Left ventricle myocardium inferior (tissue), 1 donor: ENCODE results near the gene LYPD3. TPM values are rescaled to one million over a fixed set of nuclear protein-coding genes. Genes with fewer than 3 reads are reported as not detected.

Experiments used
- DNase-seq: peaks from one replicate; pipeline ENCODE4 v3.0.0-alpha.2; 2020
- H3K27ac ChIP-seq: fragments of 200-600 bp; replicated peaks from 2 replicates; pipeline ENCODE4 v1.8.0; 2021
- H3K27me3 ChIP-seq: fragments of 200-600 bp; 2 replicates; pipeline ENCODE4 v1.8.0; 2021; ENCODE audit warnings: low read depth
- H3K36me3 ChIP-seq: fragments of 200-600 bp; 2 replicates; pipeline ENCODE4 v1.8.0; 2021
- H3K4me1 ChIP-seq: fragments of 200-600 bp; 2 replicates; pipeline ENCODE4 v1.8.0; 2021
- H3K4me3 ChIP-seq: fragments of 200-600 bp; 2 replicates; pipeline ENCODE4 v1.8.0; 2021; ENCODE audit warnings: mild to moderate bottlenecking, moderate library complexity
- H3K9me3 ChIP-seq: fragments of 200-600 bp; replicated peaks from 2 replicates; pipeline ENCODE4 v1.8.0; 2021
- intact Hi-C: fragments of 100-400 bp; cut with micrococcal nuclease; formaldehyde crosslinking; loops from one replicate; pipeline ENCODE4 v1.11.0; 2022
- total RNA-seq: library from RNA; stranded (reverse); fragmentation: NEBNext Ultra II Directional; extraction: Animal tissue kit (Norgen Biotek cat#: 25700); gene quantifications from one replicate; pipeline ENCODE4 v1.2.1, GENCODE V29; 2021
- TF ChIP-seq, protein P1 (sequence below): fragments of 200-600 bp; IDR thresholded peaks from 2 replicates; pipeline ENCODE4 v1.8.0; 2021; ENCODE audit warnings: antibody characterized with exemption, mild to moderate bottlenecking, borderline replicate concordance
- donor health status: DM: no; HTN: yes; CAD: no; lungs with severe emphysema.

The LYPD3 gene
- total RNA-seq, 1 donor from 2014 or later: 0.38 TPM

- Histone ChIP-seq H3K36me3 (no peaks in the 10 kb centered on the region), H3K27me3 (no peaks in the 10 kb centered on the region), H3K4me3 (no peak overlapping the region), H3K4me1 (no peaks in the 10 kb centered on the region), H3K9me3 (no peaks in the 10 kb centered on the region), H3K27ac (no peak overlapping the region)
- DNase-seq: no peak
- TF ChIP-seq, protein P1, sequence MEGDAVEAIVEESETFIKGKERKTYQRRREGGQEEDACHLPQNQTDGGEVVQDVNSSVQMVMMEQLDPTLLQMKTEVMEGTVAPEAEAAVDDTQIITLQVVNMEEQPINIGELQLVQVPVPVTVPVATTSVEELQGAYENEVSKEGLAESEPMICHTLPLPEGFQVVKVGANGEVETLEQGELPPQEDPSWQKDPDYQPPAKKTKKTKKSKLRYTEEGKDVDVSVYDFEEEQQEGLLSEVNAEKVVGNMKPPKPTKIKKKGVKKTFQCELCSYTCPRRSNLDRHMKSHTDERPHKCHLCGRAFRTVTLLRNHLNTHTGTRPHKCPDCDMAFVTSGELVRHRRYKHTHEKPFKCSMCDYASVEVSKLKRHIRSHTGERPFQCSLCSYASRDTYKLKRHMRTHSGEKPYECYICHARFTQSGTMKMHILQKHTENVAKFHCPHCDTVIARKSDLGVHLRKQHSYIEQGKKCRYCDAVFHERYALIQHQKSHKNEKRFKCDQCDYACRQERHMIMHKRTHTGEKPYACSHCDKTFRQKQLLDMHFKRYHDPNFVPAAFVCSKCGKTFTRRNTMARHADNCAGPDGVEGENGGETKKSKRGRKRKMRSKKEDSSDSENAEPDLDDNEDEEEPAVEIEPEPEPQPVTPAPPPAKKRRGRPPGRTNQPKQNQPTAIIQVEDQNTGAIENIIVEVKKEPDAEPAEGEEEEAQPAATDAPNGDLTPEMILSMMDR: no peak
- intact Hi-C loops: no loop called here
These were observed 20.5 kb upstream of the LYPD3 start for GRCh38 chr19:43485951-43486350.

DNA sequence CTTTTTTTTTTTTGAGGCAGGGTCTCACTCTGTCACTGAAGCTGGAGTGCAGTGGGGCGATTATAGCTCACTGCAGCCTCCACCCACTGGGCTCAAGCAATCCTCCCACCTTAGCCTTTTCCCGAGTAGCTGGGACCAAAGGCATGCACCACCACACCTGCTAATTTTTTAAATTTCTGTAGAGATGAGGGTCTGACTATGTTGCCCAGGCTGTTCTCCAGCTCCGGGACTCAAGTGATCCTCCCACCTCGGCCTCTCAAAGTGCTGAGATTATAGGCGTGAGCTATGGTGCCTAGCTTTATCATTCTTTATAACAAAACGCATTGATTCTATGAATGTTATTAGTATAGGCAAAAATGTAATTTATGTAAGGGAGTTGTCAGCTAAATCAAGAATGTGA, 17.9 kb upstream of the LYPD3 start:
- no peaks in the 10 kb centered on the region for H3K36me3 ChIP-seq
- no peaks in the 10 kb centered on the region for H3K27me3 ChIP-seq
- H3K9me3 ChIP-seq: no peaks in the 10 kb centered on the region
- TF ChIP-seq, protein P1: no peak
- H3K4me1 ChIP-seq: no peaks in the 10 kb centered on the region
- intact Hi-C loops: no loop called here
- no peak overlapping the region for H3K4me3 ChIP-seq
- H3K27ac ChIP-seq: no peak overlapping the region
- no peak for DNase-seq

- Histone ChIP-seq H3K9me3 (no peaks in the 10 kb centered on the region), H3K27me3 (no peaks in the 10 kb centered on the region), H3K4me3 (no peak overlapping the region), H3K4me1 (no peaks in the 10 kb centered on the region), H3K36me3 (no peaks in the 10 kb centered on the region), H3K27ac (no peak overlapping the region)
- TF ChIP-seq, protein P1: no peak
- no peak for DNase-seq
- intact Hi-C loops: no loop called here
These were observed 16.8 kb upstream of the LYPD3 start for GRCh38 chr19:43482193-43482592.

GRCh38 chr19:43481701-43482100, 16.3 kb upstream of the LYPD3 start:
- H3K27me3 ChIP-seq: no peaks in the 10 kb centered on the region
- no peak overlapping the region for H3K4me3 ChIP-seq
- no peaks in the 10 kb centered on the region for H3K36me3 ChIP-seq
- TF ChIP-seq, protein P1: no peak
- H3K9me3 ChIP-seq: no peaks in the 10 kb centered on the region
- no peak for DNase-seq
- no peak overlapping the region for H3K27ac ChIP-seq
- intact Hi-C loops: no loop called here
- no peaks in the 10 kb centered on the region for H3K4me1 ChIP-seq

DNA sequence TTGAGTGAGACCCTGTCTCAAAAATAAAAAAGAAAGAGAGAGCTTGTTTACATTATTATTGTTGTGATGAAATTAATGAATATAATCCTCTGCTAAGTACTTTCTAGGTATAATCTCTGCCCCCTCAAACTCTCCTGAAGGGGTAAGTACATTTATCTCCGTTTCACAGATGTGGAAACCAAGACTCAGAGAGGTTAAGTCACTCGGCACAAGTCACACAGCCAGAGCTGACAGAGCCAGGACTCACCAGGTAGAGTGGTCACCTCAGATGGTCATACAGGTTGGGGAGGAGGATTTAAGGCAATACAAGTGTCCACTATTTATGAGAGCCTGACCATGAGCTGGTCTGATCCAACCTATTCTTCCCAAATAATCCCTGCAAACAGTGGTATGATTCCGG, 15.2 kb upstream of the LYPD3 start:
- no peak for DNase-seq
- Histone ChIP-seq H3K4me1 (peaks cover 2% of the 10 kb centered on the region), H3K27ac (no peak overlapping the region), H3K9me3 (no peaks in the 10 kb centered on the region), H3K4me3 (no peak overlapping the region), H3K36me3 (no peaks in the 10 kb centered on the region), H3K27me3 (no peaks in the 10 kb centered on the region)
- intact Hi-C loops: no loop called here
- TF ChIP-seq, protein P1: no peak
